GM10266 (cell line): ENCODE measurements around the gene WAS.

Experiments
- DNase-seq: peaks from one replicate; pipeline ENCODE4 v3.0.0; 2012; ENCODE audit errors: extremely low spot score
- TF ChIP-seq, protein P1 (sequence below): IDR thresholded peaks from 2 replicates; pipeline ENCODE4 v1.5.1; 2012; ENCODE audit warnings: mild to moderate bottlenecking, low read depth; ENCODE audit not compliant: control insufficient read depth, insufficient read depth; ENCODE audit errors: missing control alignments

WAS gene

DNA sequence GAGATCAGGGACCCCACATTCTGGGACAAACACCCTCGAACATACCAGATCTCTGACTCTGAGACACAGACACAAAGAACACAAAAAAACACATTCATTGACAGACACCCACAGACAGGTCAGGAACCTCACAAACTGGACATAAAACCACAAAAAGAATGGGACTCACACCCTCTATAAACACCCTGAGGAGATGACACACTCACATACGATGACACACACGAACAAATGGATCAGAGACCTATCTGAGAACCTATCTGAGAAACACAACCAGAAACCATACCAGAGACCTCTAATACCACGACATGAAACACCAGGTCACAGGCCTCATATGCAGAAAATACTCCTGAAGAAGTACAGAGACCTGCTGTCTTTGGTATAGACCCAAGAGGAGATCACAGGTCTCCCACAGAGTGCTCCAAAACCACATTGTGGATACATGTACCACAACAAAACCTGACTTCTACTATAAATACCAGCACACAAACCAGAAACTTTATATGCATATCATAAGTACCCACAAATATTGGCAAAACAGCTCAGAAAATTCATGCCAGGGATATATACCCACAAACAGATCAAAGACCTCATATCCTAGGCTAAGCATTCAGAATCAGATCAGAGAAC lies 32.4 kb downstream of the WAS start:
- TF ChIP-seq, protein P1, sequence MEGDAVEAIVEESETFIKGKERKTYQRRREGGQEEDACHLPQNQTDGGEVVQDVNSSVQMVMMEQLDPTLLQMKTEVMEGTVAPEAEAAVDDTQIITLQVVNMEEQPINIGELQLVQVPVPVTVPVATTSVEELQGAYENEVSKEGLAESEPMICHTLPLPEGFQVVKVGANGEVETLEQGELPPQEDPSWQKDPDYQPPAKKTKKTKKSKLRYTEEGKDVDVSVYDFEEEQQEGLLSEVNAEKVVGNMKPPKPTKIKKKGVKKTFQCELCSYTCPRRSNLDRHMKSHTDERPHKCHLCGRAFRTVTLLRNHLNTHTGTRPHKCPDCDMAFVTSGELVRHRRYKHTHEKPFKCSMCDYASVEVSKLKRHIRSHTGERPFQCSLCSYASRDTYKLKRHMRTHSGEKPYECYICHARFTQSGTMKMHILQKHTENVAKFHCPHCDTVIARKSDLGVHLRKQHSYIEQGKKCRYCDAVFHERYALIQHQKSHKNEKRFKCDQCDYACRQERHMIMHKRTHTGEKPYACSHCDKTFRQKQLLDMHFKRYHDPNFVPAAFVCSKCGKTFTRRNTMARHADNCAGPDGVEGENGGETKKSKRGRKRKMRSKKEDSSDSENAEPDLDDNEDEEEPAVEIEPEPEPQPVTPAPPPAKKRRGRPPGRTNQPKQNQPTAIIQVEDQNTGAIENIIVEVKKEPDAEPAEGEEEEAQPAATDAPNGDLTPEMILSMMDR: no peak
- no peak for DNase-seq

DNA sequence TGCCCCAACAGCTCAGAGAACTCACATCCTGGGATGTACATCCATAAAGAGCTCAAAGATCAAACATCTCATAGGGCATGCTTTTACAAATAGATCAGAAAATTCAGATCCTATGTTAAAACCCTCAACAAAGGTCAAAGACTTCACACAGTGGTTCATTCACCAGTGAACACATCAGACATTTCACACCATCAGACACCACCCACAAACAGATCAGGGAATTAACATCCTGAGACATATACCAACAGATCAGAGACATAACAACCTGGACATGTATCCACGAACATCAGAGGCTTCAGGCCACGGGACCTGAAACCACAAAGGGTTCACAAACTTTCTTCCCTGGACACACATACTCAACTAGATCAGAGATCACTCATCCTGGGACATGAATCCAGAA lies 36.4 kb downstream of the WAS start:
- DNase-seq: no peak
- TF ChIP-seq, protein P1: no peak

DNA sequence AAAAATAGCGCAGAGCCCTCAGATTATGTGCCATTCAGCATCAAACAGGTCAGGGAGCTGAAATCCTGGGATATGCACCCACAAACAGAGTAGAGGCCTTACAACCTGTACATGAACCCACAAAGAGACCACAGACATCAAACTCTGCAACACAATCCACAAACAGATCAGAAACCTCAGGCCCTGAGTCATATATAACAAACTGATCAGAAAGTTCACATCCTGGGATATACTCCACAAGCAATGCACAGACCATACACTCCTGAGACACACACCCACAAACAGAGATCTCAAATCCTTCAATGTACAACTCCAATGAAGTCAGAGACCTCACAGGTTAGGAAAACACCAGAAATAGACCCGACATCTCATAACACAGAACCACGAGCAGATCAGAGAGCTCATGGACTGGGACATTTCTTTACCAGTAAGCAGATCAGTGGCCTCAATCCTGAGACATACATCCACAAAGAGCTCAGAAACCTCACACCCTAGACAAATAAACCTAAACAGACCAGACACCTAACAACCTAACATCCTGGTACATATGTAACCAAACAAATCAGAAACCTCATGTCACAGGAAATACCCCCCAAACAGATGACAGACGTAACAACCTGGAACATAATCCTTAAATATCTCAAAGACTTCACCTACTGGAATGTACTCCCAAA lies 37.1 kb downstream of the WAS start:
- TF ChIP-seq, protein P1: no peak
- no peak for DNase-seq

DNA sequence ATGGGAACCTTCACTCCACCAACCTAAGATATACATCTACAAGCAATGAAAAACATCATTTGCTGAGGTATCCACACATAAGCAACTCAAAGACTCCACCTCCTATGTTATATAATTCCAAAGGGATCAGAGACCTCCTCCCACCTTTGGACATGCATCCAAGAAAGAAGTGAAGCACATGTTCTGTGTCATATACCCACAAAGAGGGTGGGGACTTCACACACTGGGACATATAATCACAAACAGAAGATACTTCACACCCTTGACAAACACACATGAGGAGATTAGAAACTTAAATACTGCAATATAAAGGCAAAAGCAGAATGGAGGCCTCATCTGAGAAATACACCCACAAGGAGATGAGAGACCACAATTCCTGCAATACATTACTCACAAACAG lies 38.3 kb downstream of the WAS start:
- TF ChIP-seq, protein P1: no peak
- no peak for DNase-seq

DNA sequence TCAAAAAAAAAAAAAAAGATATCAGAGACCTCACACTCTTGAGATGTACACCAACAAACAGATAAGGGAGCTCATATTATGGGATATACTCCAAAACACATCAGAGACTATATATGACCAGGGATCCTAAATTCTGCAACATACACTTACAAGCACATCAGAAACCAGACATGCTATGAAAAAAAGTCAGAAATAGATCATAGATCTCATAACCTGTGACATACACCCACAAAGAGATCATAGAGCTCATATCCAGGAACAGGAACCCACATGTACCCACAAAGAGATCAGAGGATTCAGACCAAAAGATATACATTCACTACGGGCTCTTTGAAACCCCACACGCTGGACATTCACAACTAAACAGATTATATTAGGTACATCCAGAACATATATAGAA lies 43.0 kb downstream of the WAS start:
- TF ChIP-seq, protein P1: no peak
- DNase-seq: no peak

DNA sequence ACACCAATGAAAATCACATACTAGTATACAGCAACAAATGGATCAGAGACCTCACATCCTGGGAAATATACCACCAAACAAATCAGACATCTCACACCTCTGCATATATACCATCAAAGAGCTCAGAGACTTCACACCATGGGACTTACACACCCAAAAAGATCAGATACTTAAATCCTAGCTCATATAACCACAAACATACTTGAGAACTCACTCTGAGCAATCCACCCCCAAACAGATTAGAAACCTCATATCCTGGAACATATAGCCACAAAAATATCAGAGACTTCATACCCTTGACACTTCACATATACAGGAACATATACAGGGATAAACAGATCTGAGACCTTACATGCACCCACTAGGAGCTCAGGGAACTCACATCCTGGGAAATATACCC lies 45.1 kb downstream of the WAS start:
- TF ChIP-seq, protein P1: no peak
- no peak for DNase-seq

DNA sequence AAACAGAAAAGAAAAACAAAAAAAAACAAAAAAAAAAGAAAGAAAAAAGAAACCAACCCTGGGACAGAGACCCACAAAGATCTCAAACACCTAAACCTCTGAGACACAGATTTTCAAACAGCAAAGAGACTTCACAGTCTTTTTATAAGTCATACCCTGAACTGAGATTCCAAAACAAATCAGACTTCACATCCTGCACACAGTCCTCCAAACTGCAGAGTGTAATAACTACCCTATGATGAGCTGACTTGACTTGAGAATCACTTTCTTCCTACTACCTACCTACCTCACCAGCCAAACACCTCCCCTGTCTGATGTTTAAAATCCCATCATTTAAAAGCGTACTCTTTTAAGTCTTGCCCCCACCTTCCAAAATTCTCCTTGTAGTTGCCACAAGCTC lies 52.7 kb downstream of the WAS start:
- DNase-seq: no peak
- TF ChIP-seq, protein P1: no peak
